ENCODE measurements around the gene LRP1.
"Not testable (repeated sequence)": the region's sequence is repeated elsewhere in the genome, so short reads cannot be mapped to it uniquely, and the experiment has no call there.

The LRP1 gene

DNA sequence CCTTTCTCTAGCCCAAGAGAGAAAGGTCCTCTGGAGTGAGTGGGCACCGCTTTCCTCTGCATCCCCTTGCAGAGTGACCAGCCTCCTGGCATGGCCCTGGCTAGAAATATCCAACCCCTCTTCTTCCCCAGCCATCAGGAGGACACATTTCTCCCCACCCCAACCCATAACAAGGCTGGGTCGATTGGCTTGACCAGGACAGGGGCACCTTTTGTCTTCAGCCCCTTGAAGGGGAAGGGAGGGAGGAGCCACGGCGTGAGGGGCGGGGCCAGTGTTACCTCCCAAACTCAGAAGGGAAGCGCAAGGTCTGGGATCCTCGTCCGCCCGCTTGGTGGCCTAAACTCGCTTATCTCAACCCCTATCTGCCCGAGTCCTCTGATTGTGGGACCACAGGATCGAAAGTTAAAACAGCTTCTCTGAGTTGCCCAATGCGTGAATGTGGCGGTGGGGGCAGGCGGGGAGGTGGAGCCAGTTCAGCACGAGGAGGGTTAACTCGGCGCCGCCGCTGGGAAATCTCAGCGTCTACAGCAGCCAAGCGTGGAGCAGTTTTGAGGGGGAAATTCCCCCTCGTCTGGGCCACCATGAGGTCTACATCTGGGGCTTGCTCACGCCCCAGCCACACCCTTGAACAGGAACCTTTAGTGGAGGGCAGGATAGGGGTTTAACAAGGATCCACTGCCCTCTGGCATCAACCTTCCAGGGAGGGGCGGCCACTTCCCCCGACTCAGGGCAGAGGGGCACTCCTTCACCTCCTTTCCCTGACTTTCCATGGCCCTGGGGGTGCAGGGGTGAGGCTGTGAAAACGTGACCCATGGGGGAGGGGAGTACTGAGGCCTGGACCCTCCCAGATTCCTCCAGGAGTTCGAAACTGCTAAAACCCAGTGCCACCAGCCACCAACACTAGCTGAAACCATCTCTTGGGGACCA, 17.9 kb upstream of the LRP1 start:
- peak; percentile 61 to 71 (median 69) for DNase-seq (ENCODE audit: low read depth in 2 of 3, low spot score in 2 of 3)

GRCh38 chr12:57111031-57111734, 17.1 kb upstream of the LRP1 start, which contains the start of gene STAT6:
Gene STAT6, minus strand, starts transcription at chr12:57111362. Its CDS starts 3,084 bp downstream, at chr12:57108278.
- DNase-seq (ENCODE audit: low read depth in 2 of 3, low spot score in 2 of 3), result peak in 2 of 3 experiments; percentile 53 to 54

DNA sequence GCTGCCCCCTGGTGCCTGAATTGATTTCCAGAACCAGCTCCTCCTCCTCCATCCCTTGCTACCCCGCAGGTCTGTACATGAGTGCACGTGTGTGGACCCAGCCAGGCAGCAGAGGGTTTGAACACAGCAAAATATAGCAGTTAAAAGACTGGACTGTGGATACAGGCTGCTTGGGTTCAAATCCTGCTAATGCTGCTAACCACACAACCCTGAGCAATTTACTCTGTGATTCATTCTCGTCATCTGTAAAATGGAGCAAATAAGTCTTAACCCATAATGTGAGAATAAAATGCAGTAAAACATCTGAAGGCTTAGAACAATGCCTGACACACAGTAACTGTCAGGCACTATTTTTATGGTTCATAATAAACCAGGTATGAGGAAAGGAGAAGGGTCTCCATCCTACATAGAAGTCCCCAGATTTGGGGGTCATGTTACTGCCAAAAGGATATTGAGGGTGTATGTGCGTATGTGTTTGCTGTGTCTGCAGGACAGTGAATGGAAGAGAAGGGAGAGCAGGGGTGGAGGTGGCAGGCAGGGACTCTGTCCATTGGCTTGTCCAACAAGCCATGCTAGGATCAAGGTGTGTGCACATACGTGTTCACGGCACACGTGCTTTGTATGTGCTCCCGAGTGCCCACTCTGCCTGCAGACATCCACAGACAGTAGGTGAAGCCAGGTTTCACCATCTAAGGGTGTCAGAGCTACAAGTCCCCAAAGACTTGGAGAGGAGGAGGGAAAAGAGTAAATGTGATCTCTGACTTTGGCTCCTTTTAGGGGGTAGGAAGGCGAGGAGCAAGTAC, 15.6 kb upstream of the LRP1 start:
- no peak for DNase-seq (ENCODE audit: low read depth in 2 of 3, low spot score in 2 of 3)

DNA sequence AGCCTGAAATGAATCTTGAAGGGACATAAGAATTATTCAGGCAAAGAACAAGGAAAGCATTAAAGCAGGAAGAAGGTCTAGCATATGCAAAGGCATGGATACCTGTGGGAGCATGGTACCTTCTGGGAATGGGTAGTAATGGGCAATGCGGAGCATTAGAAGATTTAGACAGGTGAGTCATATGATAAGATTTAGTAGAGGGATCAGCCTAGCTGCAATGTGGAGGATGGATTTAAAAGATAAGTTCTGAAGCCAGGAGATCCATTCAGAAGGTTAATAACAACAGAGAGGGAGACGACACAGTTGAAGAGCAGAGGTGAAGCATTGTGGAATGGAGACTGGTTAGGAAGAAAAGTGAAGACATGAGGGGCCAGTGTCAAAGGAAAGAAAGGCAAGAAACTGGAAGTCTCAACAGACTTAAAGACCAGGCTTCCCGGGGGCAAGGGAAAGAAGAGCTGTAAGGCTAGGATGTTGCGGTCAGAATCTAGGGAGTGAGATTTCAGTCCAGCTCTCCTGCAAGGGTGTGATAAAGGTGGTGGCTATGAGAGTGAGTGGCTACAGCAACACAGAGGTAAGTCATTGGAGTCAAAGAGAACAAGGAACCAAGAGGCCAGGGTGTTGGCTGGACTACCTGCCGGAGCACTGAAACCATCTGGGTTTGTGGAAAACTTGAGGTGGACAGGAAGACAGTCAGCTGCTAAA, 11.6 kb upstream of the LRP1 start:
- no peak for DNase-seq (ENCODE audit: low read depth in 2 of 3, low spot score in 2 of 3)

GRCh38 chr12:57118711-57119271, 9.5 kb upstream of the LRP1 start:
- DNase-seq (ENCODE audit: low read depth in 2 of 3, low spot score in 2 of 3), result no peak

DNA sequence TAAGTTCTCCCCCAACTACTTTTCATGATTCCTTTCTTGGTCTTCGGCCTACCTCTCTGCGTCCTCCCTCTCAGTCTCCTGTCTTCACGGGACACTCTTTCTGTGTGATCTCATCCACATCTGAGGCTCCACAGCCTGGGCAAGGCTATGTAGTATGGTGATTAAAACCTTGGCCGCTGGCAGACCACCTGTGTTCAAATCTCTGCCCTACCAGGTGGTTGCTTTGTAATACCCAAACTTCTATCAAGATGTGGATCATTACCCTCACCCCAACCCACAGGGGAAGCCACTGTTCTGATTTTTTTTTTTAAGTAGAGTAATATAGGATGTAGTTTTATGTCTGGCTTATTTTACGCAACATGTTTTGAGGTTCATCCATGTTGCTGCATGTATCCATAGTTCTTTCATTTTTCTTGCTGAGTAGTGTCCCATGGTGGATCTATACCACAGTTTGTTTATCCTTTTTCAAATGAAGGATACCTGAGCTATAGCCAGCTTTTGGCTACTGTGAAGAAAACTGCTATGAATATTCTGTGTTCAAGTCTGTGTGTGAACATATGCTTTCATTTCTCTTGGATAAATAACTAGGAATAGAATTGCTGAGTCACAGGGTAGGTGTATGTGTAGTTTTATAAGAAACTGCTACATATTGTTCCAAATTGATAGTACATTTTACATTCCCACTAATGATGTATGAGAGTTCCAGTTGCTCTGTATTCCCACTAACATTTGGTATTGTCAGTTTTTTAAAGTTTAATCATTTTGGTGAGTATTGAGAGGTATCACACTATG, 8.8 kb upstream of the LRP1 start:
- DNase-seq (ENCODE audit: low read depth in 2 of 3, low spot score in 2 of 3), result no peak

DNA sequence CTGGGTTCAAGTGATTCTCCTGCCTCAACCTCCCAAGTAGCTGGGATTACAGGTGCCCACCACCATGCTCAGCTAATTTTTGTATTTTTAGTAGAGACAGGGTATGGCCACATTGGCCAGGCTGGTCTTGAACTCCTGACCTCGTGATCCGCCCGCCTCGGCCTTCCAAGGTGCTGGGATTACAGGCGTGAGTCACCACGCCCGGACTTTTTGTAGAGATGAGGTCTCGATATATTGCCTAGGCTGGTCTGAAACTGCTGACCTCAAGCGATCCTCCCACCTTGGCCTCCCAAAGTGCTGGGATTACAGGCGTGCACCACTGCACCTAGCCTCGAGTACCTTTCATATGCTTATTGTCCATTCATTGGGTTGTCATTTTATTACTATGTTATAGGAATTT, 7.6 kb upstream of the LRP1 start:
- DNase-seq (ENCODE audit: low read depth in 2 of 3, low spot score in 2 of 3), result not testable (repeated sequence)

DNA sequence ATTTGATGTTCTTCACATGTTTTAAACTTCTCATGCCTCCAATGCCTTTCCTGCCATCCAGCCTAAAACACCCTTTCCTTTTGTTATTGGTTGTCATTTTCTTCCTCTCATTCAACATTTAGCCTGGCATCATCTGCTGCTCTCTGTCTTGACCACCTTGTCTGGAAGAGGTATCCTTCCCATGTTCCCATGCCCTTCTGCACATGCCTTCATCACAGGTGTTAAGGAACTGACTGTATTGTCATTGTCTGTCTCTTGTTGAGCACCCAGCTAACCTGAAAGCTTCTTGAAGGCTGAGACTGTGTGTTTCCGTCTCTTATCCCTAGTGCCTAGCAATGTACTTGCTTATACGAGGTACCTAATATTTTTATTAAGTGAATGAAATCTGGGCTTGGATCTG, 4.5 kb upstream of the LRP1 start:
- no peak for DNase-seq (ENCODE audit: low read depth in 2 of 3, low spot score in 2 of 3)

GRCh38 chr12:57124261-57124877, 3.9 kb upstream of the LRP1 start:
- peak; percentile 23 to 47 (median 32) for DNase-seq (ENCODE audit: low read depth in 2 of 3, low spot score in 2 of 3)

DNA sequence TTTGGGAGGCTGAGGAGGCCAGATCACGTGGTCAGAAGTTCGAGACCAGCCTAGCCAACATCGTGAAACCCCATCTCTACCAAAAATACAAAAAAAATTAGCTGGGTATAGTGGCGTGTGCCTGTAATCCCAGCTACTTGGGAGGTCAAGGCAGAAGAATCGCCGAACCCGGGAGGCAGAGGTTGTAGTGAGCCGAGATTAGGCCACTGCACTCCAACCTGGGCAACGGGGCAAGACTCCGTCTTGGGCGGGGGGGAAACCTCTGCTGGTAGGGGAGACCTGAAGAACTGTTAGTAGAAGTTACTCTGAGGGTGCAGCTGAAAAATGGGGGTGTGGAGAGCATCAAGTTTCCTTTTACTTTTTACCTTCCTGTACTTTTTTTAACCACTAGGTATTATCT, 2.2 kb upstream of the LRP1 start:
- DNase-seq (ENCODE audit: low read depth in 2 of 3, low spot score in 2 of 3), result no peak

- no peak for DNase-seq (ENCODE audit: low read depth in 2 of 3, low spot score in 2 of 3)
Measured at GRCh38 chr12:57126561-57126960, 1.7 kb upstream of the LRP1 start.

- DNase-seq (ENCODE audit: low read depth in 2 of 3, low spot score in 2 of 3), result no peak
Measured at GRCh38 chr12:57127101-57127725, 1.1 kb upstream of the LRP1 start.

DNA sequence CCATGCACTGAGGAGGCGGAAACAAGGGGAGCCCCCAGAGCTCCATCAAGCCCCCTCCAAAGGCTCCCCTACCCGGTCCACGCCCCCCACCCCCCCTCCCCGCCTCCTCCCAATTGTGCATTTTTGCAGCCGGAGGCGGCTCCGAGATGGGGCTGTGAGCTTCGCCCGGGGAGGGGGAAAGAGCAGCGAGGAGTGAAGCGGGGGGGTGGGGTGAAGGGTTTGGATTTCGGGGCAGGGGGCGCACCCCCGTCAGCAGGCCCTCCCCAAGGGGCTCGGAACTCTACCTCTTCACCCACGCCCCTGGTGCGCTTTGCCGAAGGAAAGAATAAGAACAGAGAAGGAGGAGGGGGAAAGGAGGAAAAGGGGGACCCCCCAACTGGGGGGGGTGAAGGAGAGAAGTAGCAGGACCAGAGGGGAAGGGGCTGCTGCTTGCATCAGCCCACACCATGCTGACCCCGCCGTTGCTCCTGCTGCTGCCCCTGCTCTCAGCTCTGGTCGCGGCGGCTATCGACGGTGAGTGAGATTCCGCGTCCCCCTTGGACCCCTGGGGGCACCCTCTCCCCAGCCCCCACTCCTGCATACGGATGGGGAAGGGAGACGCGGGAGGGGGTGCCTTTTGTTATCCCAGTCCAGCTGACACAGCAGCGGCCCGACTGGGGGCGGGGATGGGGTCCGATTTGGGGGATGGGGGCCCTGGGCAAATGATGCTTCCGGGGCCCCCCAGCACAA, 400 bp downstream of the LRP1 start:
- DNase-seq (ENCODE audit: low read depth in 2 of 3, low spot score in 2 of 3), result no peak

DNA sequence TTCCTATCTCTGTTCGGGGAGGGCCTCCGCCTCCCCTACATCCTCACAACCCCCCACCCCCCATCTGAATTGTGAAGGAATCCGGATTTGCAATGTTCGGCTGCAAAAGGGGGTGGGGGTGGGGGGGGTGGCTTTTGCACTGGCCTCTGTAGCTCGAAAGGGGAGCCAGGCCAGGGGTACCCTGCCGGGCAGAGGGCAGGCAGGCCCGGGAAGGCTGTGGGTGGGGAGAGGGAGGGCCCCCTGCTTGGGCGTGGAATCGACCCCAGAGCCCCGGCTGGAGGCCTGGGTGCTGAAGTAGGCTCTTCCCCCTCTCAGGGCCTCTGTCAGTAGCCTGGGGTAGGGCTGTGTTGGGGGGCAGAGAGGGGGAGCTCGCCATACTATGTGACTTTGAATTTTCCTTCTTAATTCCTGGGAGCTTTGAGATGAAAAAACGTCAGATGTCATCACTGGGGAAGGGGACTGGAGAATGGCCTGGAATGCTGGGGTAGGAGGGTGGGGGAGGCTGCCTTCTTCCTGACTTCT, 1.1 kb downstream of the LRP1 start:
- DNase-seq (ENCODE audit: low read depth in 2 of 3, low spot score in 2 of 3), result no peak

DNA sequence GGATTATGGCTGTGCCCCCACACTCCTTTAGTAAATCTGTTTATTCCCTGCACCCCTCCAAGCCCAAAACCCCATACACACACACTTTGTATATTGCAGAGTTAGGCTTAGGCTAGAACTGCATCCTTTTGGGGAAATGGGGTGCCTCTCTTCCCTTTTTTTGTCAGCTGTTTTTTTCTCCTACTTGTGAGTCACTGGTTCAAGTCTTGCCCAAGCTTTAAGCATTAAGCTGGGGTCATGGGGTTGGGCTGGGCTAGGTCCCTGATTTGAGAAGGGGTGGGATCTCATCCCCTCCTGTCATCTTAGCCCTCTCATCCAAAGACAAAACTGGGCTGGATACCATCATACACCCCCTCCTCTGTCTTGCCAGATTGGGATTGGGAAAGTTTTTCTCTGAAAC, 1.6 kb downstream of the LRP1 start:
- no peak for DNase-seq (ENCODE audit: low read depth in 2 of 3, low spot score in 2 of 3)

- no peak for DNase-seq (ENCODE audit: low read depth in 2 of 3, low spot score in 2 of 3)
Measured at GRCh38 chr12:57130941-57131340, 2.7 kb downstream of the LRP1 start.

- no peak for DNase-seq (ENCODE audit: low read depth in 2 of 3, low spot score in 2 of 3)
Measured at GRCh38 chr12:57131896-57132744, 3.8 kb downstream of the LRP1 start.
